Ascending aorta (tissue), 2 donors: ENCODE measurements around the gene SOX9. TPM values are rescaled to one million over a fixed set of nuclear protein-coding genes. Genes with fewer than 3 reads are reported as not detected.

Source experiments
- DNase-seq, 2 donors: peaks; one replicate each; pipeline ENCODE4 v3.0.0-alpha.2; 2019; ENCODE audit warnings: low spot score in 2 of 2
- H3K27ac ChIP-seq, 2 donors: fragments of 200-600 bp; sonication (generic); one replicate each; pipeline ENCODE4 v1.5.1; 2016 to 2017; ENCODE audit warnings: mild to moderate bottlenecking in 1 of 2
- H3K27me3 ChIP-seq: fragments of 200-600 bp; sonication (generic); one replicate; pipeline ENCODE4 v1.5.1; 2017
- H3K36me3 ChIP-seq, 2 donors: fragments of 200-600 bp; sonication (generic); one replicate each; pipeline ENCODE4 v1.5.1; 2016
- H3K4me1 ChIP-seq, 2 donors: fragments of 200-600 bp; sonication (generic); one replicate each; pipeline ENCODE4 v1.5.1; 2016 to 2017; ENCODE audit warnings: mild to moderate bottlenecking in 1 of 2
- H3K4me3 ChIP-seq, 2 donors: fragments of 200-600 bp; sonication (generic); one replicate each; pipeline ENCODE4 v1.5.1; 2016 to 2017; ENCODE audit warnings: mild to moderate bottlenecking in 1 of 2
- H3K9me3 ChIP-seq, 2 donors: fragments of 200-600 bp; sonication (generic); one replicate each; pipeline ENCODE4 v1.5.1; 2016
- CTCF ChIP-seq, 3 experiments: fragments of 200-600 bp in 2 of 3; fragments of 450-650 bp in 1 of 3; sonication (generic) in 2 of 3; IDR thresholded peaks; one replicate each; pipeline ENCODE4 v1.5.1; 2016 to 2019; ENCODE audit warnings: antibody characterized with exemption in 3 of 3, mild to moderate bottlenecking in 1 of 3, moderate library complexity in 1 of 3
- intact Hi-C: fragments of 100-400 bp; cut with DNase I; formaldehyde crosslinking; loops from one replicate; pipeline ENCODE4 v1.15.1; 2023
- total RNA-seq: library from RNA; depleted of rRNA; stranded (reverse); fragments of >200 nt; gene quantifications from one replicate; pipeline ENCODE4 v1.1.0, GENCODE V29; 2016

The SOX9 gene
- total RNA-seq, 1 donor from 2014 or later = 2.4 TPM

- Histone ChIP-seq H3K4me3 (no peak overlapping the region), H3K27ac (no peak overlapping the region), H3K4me1 (no peaks in the 10 kb centered on the region), H3K27me3 (no peaks in the 10 kb centered on the region), H3K36me3 (no peaks in the 10 kb centered on the region), H3K9me3 (no peaks in the 10 kb centered on the region)
- intact Hi-C loops = loop anchor here (10.0 kb wide), 1 partner anchor 295 kb away; no protein-coding TSS in a partner anchor
- TF ChIP-seq CTCF (IDR thresholded peaks at IDR 0.05) = no peak
- DNase-seq = no peak
These were observed 41.1 kb upstream of the SOX9 start for GRCh38 chr17:72079700-72080099.

GRCh38 chr17:72087876-72088275 is 32.9 kb upstream of the SOX9 start:
- no peak for TF ChIP-seq CTCF (IDR thresholded peaks at IDR 0.05)
- Histone ChIP-seq H3K4me3 (no peak overlapping the region), H3K9me3 (no peaks in the 10 kb centered on the region), H3K4me1 (no peaks in the 10 kb centered on the region), H3K27ac (no peak overlapping the region), H3K27me3 (no peaks in the 10 kb centered on the region), H3K36me3 (no peaks in the 10 kb centered on the region)
- DNase-seq = no peak
- intact Hi-C loops = loop anchor here (10.0 kb wide), 1 partner anchor 303 kb away; no protein-coding TSS in a partner anchor

GRCh38 chr17:72089453-72089987 is 31.3 kb upstream of the SOX9 start:
- DNase-seq = no peak
- Histone ChIP-seq H3K9me3 (no peaks in the 10 kb centered on the region), H3K36me3 (no peaks in the 10 kb centered on the region), H3K27ac (no peak overlapping the region), H3K4me3 (no peak overlapping the region), H3K4me1 (no peaks in the 10 kb centered on the region), H3K27me3 (no peaks in the 10 kb centered on the region)
- intact Hi-C loops = loop anchor here (10.0 kb wide), 1 partner anchor 305 kb away; no protein-coding TSS in a partner anchor
- no peak for TF ChIP-seq CTCF (IDR thresholded peaks at IDR 0.05)

DNA sequence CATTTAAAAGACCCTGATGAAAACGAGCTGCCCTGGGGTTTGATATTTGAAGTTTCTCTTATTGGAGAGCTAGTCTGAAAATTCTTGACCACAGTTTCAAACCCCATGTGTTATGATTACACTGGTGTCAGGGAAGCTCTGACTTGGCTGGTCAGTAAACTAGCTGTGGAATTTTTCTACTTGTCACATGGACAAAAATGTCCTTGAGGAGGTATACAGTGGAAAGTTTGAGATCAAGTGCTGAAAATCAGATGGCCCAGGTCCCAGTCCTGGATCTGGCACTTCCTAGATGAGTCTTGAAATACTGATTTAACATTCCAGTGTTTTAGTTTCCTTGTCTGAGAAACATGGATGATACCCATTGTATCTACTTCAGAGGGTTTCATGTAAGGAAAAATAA is 30.7 kb upstream of the SOX9 start:
- no peaks in the 10 kb centered on the region for H3K27me3 ChIP-seq
- no peak overlapping the region for H3K4me3 ChIP-seq
- H3K4me1 ChIP-seq = no peaks in the 10 kb centered on the region
- no peak overlapping the region for H3K27ac ChIP-seq
- H3K9me3 ChIP-seq = no peaks in the 10 kb centered on the region
- intact Hi-C loops = no loop called here
- H3K36me3 ChIP-seq = no peaks in the 10 kb centered on the region
- no peak for TF ChIP-seq CTCF (IDR thresholded peaks at IDR 0.05)
- no peak for DNase-seq

DNA sequence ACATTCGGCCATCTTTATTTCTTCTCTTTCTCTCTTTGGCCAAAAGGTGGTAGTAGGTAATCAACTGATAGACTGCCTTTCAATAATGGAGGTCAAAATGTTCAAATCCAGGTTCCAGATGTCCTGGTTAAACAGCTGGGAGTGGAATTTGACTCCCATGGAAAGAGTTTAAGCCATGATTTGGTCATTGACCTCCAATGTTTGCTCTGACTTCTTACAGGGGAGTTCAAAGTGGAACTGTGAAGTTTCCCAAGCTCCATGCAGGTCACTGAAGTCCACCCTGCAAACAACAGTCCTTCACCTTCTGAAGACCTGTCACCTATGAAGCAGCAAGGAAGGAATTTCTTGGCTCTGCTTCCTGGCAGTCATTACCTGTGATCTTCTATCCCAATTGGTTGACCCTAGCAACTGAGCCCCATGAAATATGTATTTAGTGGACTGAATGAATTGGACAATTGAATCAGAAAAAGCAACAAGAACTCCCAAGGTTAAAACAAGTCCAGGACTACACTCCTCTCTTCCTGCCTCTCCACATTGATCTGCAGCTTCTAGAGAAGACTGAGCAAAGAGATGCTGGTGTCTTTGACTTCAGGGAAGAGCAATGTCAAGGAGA is 28.0 kb upstream of the SOX9 start:
- no peak for TF ChIP-seq CTCF (IDR thresholded peaks at IDR 0.05)
- no peak for DNase-seq
- intact Hi-C loops = no loop called here

More for the DNA sequence above, 28.0 kb upstream of the SOX9 start:
- Histone ChIP-seq H3K4me1 (no peaks in the 10 kb centered on the region), H3K4me3 (no peak overlapping the region), H3K27me3 (no peaks in the 10 kb centered on the region), H3K36me3 (no peaks in the 10 kb centered on the region), H3K27ac (no peak overlapping the region), H3K9me3 (no peaks in the 10 kb centered on the region)
